G401 (cell line): ENCODE measurements around the gene FGG. TPM values are rescaled to one million over a fixed set of nuclear protein-coding genes. Genes with fewer than 3 reads are reported as not detected.
"Not testable (repeated sequence)": the region's sequence is repeated elsewhere in the genome, so short reads cannot be mapped to it uniquely, and the experiment has no call there.

ENCODE experiments used
- DNase-seq: peaks from one replicate; pipeline ENCODE4 v3.0.0-alpha.2; 2015; ENCODE audit warnings: low spot score
- in situ Hi-C: cut with HindIII; loops from 2 replicates; pipeline ENCODE4 v1.10.0; 2016; ENCODE audit warnings: low sequenced_read_pairs, mixed read lengths
- total RNA-seq: library from RNA; depleted of rRNA; stranded (reverse); fragments of >200 nt; shearing (Covaris generic); gene quantifications from 2 replicates; pipeline ENCODE4 v1.2.3, GENCODE V29; 2014

Gene FGG
- total RNA-seq, 1 experiment from 2014 or later = not detected

- no peak for DNase-seq
- in situ Hi-C loops = no loop called here
These were observed 2.8 kb upstream of the FGG start for GRCh38 chr4:154615211-154615610.

GRCh38 chr4:154614306-154614705 is 1.9 kb upstream of the FGG start:
- in situ Hi-C loops = no loop called here
- no peak for DNase-seq

GRCh38 chr4:154611833-154612232 is 623 bp downstream of the FGG start:
- in situ Hi-C loops = no loop called here

GRCh38 chr4:154610582-154610981 is 1.9 kb downstream of the FGG start:
- in situ Hi-C loops = no loop called here

More at GRCh38 chr4:154611833-154612232, 623 bp downstream of the FGG start:
- DNase-seq = no peak

GRCh38 chr4:154609532-154609931 is 2.9 kb downstream of the FGG start:
- in situ Hi-C loops = no loop called here
- no peak for DNase-seq

More at GRCh38 chr4:154610582-154610981, 1.9 kb downstream of the FGG start:
- DNase-seq = no peak

- in situ Hi-C loops = no loop called here
- no peak for DNase-seq
These were observed 3.8 kb downstream of the FGG start for GRCh38 chr4:154608361-154609252.

GRCh38 chr4:154606728-154607723 is 5.4 kb downstream of the FGG start:
- in situ Hi-C loops = no loop called here
- DNase-seq = no peak

GRCh38 chr4:154604696-154605200 is 7.7 kb downstream of the FGG start:
- no peak for DNase-seq
- in situ Hi-C loops = no loop called here

- in situ Hi-C loops = no loop called here
- DNase-seq = no peak
These were observed 9.2 kb downstream of the FGG start for GRCh38 chr4:154603033-154603943.

- in situ Hi-C loops = no loop called here
- no peak for DNase-seq
These were observed 9.9 kb downstream of the FGG start for GRCh38 chr4:154602404-154603020.

- DNase-seq = no peak
- in situ Hi-C loops = no loop called here
These were observed 14.4 kb downstream of the FGG start for GRCh38 chr4:154597798-154598774.

- DNase-seq, in situ Hi-C loops: not testable (repeated sequence)
These were observed 15.2 kb downstream of the FGG start for GRCh38 chr4:154597281-154597680.

GRCh38 chr4:154595807-154596206 is 16.6 kb downstream of the FGG start:
- in situ Hi-C loops = no loop called here
- DNase-seq = no peak

- in situ Hi-C loops, DNase-seq: not testable (repeated sequence)
These were observed 18.1 kb downstream of the FGG start for GRCh38 chr4:154594343-154594742.

- in situ Hi-C loops = no loop called here
- no peak for DNase-seq
These were observed 18.6 kb downstream of the FGG start for GRCh38 chr4:154593868-154594267.

GRCh38 chr4:154591890-154592289 is 20.6 kb downstream of the FGG start:
- no peak for DNase-seq
- in situ Hi-C loops = no loop called here

- in situ Hi-C loops = no loop called here
- DNase-seq = no peak
These were observed 22.0 kb downstream of the FGG start, which contains the start of gene FGA for GRCh38 chr4:154590329-154591006. Gene FGA (minus strand): TSS chr4:154590742. CDS start chr4:154590687, 55 bp downstream.
